Measurements from ENCODE around the gene STK24.

Gene STK24

DNA sequence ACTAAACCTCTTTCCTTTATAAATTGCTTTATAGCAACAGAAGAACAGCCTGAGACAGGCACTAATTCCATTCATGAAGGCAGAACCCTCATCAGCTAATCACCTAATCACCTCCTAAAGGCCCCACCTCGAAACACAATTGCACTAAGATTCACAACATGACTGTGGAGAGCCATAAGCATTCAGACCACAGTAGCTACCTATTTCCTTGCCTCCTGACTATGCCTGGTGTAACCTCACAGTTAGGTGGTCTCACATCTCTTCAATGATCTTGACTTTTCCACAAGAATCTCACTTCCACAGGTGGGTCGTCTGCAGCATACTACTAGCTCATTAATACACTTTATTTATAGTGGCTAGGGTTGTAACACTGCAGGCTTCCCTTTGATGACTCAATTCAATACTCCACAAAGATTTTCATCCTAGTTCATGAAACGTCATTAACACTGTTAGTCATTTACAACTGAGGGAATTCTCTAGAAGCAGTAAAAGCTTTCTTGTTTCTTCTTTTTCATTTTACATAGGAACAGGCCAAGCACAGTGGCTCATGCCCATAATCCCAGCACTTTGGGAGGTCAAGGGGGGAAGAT lies 27.1 kb downstream of the STK24 start:
- no peak for DNase-seq

DNA sequence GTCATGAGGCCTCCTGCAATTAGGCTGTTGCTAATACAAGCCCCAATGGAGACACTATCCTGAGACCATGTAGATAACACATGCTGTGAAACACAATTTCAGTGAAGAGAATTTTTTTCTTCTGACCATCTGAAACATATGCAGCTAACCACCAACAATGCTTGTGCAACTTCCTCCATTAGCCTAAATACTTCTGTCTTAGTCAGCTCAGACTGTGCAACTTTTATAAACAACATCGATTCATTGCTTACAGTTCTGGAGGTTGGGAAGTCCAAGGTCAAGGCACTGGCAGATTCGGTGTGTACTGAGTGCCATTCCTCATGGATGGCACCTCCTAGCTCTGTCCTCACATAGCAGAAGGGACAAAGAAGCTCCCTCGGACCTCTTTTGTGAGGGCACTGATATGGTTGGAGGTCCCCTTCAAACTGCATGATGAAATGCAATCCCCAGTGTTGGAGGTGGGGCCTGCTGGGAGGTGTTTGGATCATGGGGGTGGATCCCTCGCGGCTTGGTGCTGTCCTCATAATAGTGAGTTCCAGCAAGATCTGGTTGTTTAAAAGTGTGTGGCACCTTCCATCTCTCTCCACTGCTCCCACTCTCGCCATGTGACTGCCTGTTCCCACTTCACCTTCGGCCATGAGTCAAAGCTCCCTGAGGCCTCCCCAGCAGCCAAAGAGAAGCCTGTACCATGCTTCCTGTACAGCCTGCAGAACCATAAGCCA lies 27.7 kb downstream of the STK24 start:
- DNase-seq, result no peak

DNA sequence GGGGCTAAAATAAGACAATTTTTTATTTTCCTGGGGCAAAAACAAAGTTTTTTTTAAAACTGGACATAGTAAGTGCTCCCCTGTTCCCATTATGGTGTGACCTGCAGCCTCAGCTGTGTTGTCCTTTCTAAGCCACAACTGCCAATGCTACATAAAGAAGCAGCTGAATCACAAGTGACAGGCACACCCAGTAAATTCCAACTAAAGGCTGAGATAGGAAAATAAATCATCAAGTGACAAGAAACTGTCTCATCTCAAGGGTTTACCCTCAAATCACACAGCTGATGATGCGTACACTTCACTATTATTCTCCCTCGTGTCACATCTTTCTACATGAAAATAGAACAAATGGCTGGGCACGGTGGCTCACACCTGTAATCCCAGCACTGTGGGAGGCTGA lies 28.7 kb downstream of the STK24 start:
- DNase-seq, result no peak

DNA sequence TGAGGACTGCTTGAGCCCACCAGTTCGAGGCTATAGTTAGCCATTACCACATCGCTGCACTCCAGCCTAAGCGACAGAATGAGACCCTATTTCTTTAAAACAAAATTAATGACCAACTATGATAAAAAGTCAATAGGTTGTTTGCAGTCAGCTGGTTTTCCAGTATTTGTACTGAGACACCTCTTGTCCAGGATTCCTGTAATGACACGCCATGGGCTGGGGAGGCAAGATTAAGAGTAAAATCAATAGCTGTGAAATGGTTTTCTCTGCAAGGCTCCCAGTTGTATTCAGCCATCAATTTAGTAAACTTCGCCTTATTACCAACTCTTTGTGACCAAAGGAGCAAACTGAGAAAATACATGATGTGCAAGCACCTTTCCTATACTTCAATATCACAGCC lies 29.5 kb downstream of the STK24 start:
- no peak for DNase-seq

DNA sequence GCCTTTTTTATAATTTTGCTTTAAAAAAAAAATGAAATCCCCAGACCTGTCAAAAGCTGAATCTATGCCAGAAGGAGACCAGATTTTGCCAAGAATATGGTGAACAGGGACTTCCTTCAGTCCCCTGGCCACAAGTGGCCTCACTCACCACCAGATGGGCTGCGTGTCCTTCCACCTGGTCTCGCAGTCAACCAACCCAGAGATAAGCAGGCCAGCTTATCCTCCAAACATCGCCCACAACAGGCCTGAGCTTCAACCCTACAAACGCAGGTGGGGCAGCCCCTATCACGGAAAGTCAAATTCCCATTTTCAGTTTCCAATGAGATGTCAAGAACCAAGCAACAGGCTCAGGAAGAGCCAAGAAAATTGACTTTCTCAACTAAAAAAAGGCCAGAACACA lies 30.5 kb downstream of the STK24 start:
- no peak for DNase-seq

DNA sequence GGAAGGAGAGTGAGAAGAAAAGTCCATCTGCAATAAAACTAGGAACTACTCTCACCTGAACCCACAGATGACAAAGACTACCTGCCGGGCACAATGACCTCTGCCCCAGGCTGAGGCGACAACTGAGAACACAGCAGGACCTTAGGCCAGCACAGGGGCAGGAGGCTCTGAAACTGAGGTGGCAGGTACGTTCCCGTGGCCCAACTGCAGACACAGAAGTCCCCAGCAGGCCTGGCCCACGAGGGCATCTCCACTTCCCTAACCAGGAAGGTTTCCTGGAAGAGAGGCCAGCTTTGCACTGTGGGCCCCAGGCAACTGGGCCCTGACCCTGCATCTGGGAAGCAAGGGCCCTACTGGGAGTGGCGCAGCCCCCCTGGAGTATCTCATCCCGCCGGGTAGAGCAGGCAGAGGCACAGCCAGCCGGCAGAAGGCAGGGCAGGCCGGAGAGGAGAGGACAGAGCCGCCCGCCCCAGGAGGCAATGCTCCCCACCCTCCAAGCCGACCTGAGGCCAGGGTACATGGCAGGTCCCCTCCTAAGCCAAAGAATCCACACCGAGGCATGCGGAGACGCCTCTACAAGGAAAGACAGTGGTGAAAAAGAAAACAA lies 32.7 kb downstream of the STK24 start:
- DNase-seq, result peak; percentile 1

DNA sequence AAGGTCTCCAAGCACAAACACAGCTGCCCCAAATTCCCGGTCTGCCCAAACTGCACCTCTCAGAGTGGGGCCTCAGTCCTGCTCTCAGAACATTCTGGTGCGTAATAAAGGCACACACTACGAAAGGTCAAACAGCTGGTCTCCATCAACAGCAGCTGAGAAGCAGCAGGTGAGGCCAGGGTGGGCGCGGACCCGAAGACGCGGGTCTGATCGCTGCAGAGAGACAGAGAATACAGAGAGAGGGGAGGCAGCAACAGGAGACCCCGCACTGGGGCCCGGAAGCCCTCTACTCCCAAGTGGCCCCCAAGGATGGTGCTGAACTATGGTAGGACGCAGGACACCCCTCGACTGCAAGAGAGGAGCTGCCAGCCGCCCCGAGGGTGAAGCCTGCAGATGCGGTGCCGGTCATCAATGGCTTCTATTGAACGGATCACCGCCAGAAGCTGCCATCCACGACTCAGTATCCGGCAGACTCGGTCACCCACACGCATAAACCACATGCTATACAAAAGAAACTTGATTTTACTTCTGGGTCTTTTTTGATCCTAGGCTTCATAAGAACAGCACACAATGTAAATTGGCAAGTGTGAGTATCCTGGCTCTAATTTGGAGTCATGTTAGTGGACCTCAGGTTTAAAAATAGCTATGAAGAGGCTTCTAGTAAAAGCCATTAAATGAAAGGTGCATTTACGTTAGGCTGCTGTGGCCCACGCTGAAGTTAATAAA lies 33.4 kb downstream of the STK24 start:
- peak; percentile 49 for DNase-seq

DNA sequence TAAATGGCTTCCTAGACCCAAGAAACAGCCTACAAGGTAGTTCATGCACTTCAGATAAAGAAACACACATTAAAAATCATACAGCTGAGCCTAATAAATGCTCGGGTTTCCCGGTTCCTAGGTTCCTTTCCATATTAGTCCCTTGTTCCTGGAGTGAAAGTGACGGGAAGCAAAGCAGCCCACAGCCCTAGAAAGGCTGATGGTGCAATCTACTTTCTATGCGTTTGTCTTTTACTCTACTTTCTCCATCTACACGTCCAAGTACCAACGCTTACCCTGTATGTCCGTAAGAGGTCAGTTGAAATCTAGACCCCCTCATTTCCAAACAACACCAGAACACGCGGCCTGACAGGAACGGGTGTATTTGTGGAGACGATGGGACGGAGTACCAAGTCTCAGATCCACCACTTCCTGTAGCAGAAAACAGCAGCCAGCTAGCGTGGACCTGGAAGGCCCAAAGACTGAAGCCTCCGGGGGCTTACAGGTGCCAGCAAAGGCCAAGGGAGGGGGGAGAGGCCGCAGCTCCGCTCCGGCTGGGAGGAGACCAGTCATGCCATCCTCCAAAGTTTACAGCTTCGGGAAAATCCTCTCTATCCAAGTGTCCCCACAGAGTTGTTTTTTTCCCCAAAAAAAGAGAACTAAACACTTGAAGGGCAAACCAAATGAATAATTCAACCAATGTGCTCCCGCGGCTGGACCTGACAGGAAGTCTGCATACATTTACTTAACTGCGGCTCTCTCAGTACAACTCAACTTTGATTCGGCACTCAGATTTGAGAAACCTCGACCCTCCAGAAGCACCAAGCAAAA lies 34.1 kb downstream of the STK24 start:
- DNase-seq, result peak; percentile 48

DNA sequence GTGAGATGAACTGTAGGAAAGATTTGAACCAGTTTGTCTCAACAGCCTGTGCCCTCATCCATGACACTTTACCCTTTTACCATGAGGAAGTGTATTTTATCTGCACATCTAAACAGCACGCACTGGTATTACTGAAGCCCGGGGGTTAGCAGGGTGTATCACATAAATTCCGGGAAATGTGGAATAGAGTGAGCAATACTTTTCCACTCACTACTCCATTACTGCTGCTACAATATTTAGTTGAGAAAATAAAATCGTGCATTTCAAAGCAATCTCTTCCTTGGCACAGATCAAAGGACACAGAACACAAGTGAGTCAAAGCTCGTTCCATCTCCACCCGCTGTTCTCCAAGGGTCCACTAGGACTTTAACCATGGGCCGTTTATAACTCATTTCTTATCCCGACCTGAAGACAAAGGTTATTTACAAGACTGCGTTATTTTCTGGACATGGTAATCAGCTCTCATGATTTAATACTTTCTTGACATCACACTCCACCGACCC lies 35.2 kb downstream of the STK24 start:
- no peak for DNase-seq

DNA sequence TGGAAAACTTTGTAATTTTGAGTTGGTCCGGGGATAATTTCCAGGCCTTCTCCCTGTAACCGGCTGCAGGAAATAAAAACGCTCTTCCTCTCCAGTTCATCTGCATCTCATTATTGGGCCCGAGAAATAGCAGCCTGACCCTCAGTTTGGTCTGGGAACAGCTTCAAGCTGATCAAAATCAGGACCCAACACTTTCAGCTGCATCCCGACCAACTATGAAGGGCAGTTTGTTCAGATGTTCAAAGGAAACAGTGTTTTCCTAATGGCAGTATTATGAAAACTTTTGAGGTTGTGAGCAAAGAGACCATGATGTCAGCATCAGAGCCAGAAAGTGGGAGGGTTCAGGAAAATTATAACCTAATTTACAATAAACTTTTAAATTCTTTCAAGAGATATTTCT lies 35.7 kb downstream of the STK24 start:
- DNase-seq, result no peak

DNA sequence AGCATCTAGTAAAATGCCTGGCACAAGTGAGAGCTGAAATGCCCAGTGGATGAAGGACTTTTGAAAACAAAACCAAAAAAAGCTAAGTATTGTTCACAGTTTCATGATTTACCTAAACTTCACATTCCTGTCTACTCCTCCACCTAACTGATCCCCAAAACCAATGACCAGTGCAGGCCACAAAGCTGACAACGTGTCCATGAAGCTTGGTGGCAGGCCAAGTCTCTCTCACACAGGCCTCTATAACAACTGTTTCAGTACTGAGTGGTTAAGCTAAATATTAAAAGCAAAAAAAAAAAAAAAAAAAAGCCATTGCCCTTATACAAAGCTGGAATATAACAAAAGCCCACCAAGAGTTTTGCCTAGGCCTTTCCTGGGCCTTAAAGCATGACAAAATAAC lies 36.4 kb downstream of the STK24 start:
- DNase-seq, result no peak

DNA sequence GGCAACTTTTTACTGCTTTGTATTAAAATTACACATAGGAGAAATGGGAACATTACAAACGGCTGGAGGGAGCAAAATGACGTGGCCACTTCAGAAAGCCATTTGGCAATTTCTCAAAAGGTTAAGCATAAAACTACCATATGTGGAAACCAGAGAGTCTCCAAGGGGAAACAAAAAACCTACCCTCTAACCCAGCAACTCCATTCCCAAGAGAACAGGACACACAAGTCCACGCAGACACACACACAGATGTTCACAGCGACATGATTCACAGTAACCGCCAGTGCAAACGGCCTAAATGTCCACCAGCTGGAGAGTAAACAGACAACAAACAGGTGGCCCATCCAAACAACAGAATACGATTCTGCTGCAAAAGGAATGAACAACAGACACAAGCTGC lies 37.2 kb downstream of the STK24 start:
- no peak for DNase-seq

DNA sequence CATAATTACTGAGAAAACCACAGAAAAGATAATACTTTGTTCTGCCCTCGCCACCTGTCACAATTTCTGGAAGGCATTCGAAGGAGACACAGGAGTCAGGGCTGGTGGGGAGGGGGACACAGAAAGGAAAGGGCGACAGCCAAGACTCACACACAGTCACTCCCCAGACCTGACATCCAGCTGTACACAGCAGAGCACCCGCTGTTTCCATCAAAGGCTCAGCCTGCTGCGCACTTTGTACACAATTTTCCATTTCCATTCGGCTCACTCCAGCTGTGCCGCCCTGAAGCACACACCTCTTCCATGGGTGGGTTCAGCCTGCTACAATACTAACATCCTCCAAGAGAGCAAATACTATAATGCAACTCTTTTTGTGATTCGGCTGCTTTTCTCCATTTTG lies 38.0 kb downstream of the STK24 start:
- DNase-seq, result no peak

DNA sequence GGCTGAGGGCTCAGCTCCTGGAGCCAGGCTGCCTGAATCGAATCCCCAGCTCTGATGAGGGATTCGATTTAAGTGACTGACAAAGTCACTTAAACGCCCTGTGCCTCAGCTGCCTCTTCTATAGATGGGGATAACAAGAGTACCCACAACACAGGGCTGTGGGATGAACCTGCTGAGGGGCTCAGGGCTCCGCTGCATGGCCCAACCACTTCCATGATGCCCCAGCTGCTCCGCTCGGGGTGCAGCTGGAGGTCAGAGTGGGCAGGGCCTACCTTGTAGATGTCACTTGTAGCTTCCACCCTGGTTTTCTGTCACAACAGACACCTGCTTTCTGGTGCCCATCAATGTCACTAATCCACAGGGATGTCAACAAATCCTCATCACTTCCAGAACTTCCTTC lies 39.2 kb downstream of the STK24 start:
- no peak for DNase-seq

DNA sequence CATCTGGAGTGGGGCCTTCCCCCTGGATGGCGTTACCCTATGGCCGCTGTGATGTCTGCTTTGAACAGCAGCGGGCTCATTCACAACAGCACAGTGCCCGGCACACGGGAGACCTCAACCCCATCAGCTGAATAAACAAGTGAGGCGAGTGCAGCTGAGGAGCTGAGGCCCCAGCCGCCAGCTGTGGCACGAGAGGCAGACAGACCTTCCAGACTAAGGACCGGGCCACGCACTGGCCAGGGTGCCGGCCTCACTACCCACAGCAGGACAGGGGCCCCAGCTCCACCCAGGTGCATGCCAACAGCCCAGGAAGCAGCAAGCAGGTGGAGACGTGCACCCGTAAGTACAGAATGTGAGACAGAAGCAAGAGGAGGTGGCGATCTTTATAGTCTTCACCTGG lies 39.6 kb downstream of the STK24 start:
- DNase-seq, result no peak

DNA sequence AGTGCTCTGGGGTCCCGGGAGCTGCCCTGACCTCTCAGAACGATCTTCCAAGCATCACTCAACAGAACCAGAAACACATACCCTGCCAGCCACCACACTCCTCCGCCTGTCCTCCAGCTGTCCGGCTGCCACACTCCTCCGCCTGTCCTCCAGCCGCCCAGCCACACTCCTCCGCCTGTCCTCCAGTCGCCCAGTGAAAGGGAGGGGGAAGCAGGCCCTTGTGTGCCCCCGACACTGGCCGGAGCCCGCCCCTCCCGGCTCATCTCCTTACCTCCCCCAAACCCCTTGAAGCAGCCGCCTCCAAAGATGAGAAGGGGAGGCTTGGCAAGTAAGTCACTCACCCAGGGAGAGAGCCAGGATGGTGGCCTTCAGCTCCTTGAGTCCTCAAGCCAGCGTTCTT lies 40.2 kb downstream of the STK24 start:
- DNase-seq, result no peak

DNA sequence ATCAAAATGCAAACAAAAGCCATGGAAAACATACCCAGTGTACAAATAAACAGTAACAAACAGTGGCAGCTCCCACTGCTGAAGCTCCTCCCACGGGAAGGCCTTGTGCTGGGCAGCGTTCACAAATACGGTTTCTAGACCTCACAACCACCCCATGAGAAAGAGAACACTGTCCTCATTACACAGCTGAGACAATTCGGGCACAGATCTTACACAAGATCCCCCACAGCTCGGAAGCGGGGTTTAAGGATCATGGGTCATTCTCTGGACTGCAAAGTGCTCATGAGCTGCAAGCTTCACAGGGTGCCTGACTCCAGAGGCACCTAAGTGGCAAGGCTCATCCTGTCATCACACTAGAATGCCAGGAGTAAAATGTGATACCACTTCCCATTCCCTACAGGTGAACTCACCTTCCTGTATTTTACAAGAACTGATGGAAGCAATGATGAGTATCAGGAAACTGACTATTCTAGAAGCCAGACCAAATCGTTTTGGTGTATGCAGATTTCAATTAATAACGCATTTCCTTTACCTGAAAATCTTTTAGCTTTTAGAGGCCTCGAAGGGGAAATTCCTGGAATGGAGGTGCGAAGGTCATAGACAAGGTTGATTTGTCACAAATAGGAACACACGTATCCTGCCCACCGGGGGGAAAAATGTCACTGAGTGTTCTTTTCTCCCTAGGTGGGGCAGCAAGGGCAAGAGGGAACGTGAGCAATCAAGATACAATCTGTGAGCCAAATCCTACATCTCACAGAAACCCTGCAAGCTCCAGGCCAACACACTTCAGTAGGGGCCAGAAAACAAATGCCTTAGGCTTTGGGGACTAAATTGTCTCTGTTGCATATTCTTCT lies 41.2 kb downstream of the STK24 start:
- no peak for DNase-seq

DNA sequence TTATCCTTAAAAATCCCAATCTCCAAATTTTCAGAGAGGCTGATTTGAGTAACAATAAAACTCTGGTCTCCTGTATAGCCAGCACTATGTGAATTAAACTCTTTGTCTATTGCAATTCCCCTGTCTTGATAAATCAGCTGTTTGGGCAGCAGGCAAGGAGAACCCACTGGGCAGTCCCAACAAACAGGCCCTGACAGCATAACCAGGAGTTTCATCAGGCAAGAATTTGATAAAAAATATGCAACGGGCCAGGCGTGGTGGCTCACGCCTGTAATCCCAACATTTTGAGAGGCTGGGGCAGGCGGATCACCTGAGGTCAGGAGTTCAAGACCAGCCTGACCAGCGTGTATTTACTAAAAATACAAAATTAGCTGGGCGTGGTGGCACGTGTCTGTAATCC lies 42.1 kb downstream of the STK24 start:
- DNase-seq, result no peak

DNA sequence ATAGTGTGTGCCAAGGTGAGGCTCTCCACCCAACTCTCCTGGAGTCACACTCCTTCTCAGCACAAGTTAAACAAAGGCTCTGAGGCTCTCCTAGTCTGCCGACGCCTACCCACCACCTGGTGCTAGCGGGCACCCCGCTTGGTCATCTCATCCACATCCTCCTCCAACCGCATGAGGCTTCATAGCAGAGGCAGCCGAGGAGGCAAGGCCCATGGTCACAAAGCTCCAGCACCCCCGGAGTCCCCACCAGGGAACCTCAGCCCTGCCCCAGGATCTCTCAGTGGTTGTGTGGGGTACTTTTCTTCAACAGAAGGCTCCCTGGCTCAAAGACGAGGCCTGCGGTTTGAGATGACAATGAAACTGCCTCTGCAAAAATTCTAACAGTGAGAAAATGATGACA lies 43.0 kb downstream of the STK24 start:
- DNase-seq, result no peak

DNA sequence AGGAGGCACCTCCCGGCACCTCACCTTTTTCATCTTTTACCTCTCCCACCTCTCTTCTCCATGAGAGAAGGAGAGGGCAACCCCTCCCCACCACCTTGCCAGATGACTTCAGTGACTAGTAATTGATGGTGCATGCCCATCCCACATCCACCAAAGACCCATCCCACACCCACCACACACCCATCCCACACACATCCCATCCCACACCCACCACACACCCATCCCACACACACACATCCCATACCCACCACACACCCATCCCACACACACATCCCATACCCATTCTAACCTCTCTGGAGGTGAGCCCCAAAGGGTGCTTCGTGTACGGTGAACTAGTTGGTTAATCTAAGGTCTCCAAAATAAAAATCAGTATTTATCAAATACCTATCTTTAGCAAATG lies 44.7 kb downstream of the STK24 start:
- no peak for DNase-seq

DNA sequence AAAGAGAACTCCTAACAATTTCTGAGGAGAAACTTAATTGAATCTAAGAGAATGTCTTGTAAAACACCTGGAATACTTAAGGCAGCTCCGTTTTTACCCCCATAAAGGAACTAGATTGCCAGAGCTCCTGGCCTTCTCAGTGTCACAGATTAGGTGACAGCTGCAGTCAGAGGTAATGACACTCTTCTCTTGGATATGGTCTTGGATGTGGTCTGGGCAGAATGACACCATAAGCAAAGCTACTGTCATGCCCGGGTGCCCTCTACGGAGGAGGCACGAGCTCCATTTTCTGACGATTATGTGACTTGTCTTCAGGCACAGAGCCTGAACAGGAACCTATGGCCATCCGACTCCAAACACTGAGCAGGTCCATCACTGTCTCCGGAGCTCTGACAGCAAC lies 46.7 kb downstream of the STK24 start:
- DNase-seq, result no peak

DNA sequence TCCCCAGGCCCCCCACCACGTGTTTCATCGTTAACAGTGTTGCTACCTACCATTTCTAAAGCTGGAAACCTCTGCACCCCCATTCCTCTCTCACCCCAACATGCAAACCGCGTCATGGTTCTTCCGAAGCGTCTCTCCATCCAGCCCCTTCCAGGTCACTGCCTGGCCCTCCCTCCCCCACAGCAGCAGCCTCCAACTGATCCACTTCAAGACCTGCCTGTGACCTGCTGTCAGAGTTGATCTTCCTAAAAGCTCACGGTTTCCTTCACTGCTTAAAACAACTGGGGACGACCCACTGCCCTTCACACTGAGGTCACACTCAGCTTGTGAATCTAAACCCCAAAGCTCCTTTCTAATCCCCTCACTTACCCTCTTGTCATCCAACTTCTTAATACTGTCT lies 47.7 kb downstream of the STK24 start:
- no peak for DNase-seq
